Measurements from ENCODE around the gene GUCY1B1. TPM values are rescaled to one million over a fixed set of nuclear protein-coding genes. Genes with fewer than 3 reads are reported as not detected.
A peak's percentile ranks its signal among the peaks of the same experiment; 100 is the strongest.

The GUCY1B1 gene
- total RNA-seq, 8 experiments from 2014 or later, result 0.17 to 25.0 (median 13.0) TPM

- in situ Hi-C loops (cut with MboI; ENCODE audit: low pct_unique_long_range_greater_than_20kb in 2 of 9, low sequenced_read_pairs in 9 of 9, unreplicated experiment in 9 of 9), result loop anchor here in 2 of 9 experiments (10.0 kb wide), 2 partner anchors 116 to 126 kb away; no protein-coding TSS in a partner anchor
These were observed 59.8 kb downstream of the GUCY1B1 start for GRCh38 chr4:155818639-155819038.

GRCh38 chr4:155819066-155819465, 60.2 kb downstream of the GUCY1B1 start:
- in situ Hi-C loops (cut with MboI; ENCODE audit: low pct_unique_long_range_greater_than_20kb in 2 of 9, low sequenced_read_pairs in 9 of 9, unreplicated experiment in 9 of 9), result loop anchor here in 2 of 9 experiments (10.0 kb wide), 2 partner anchors 116 to 126 kb away; no protein-coding TSS in a partner anchor
- Histone ChIP-seq H3K4me3 (no peak overlapping the region), H3K4me1 (replicated peaks in 1 of 2) (no peaks in the 10 kb centered on the region), H3K27ac (no peak overlapping the region)
- WGBS, 10 experiments, result 0 to 100% (median 88%) methylated on average over 1 of the region's 1 CpG; no CpG with 5 or more reads in 4 of the 10 experiments
- no peak for ATAC-seq (replicated peaks in 6 of 8)

More at GRCh38 chr4:155818639-155819038, 59.8 kb downstream of the GUCY1B1 start:
- no peak for ATAC-seq (replicated peaks in 6 of 8)
- Histone ChIP-seq H3K4me1 (replicated peaks in 1 of 2) (no peaks in the 10 kb centered on the region), H3K4me3 (no peak overlapping the region), H3K27ac (no peak overlapping the region)
- whole genome bisulfite sequencing, 10 experiments, result 50 to 100% (median 94%) methylated on average over 1 to 2 of the region's 2 CpGs; no CpG with 5 or more reads in 1 of the 10 experiments

- ATAC-seq (replicated peaks in 6 of 8), result peak in 1 of 8 experiments; percentile 11
- no peak overlapping the region for H3K4me3 ChIP-seq
- in situ Hi-C loops (cut with MboI; ENCODE audit: low pct_unique_long_range_greater_than_20kb in 2 of 9, low sequenced_read_pairs in 9 of 9, unreplicated experiment in 9 of 9), result no loop called here
- 20 to 100% (median 90%) methylated on average over 2 to 4 of the region's 4 CpGs for WGBS, 10 experiments
- no peak overlapping the region for H3K27ac ChIP-seq
- no peaks in the 10 kb centered on the region for H3K4me1 ChIP-seq (replicated peaks in 1 of 2)
These were observed 62.2 kb downstream of the GUCY1B1 start for GRCh38 chr4:155820887-155821518.

GRCh38 chr4:155822572-155822971, 63.8 kb downstream of the GUCY1B1 start:
- WGBS, 10 experiments, result 21 to 93% (median 89%) methylated on average over 1 to 3 of the region's 3 CpGs
- no peak overlapping the region for H3K27ac ChIP-seq
- in situ Hi-C loops (cut with MboI; ENCODE audit: low pct_unique_long_range_greater_than_20kb in 2 of 9, low sequenced_read_pairs in 9 of 9, unreplicated experiment in 9 of 9), result no loop called here
- ATAC-seq (replicated peaks in 6 of 8), result no peak
- no peak overlapping the region for H3K4me3 ChIP-seq
- no peaks in the 10 kb centered on the region for H3K4me1 ChIP-seq (replicated peaks in 1 of 2)

GRCh38 chr4:155828628-155829027, 69.8 kb downstream of the GUCY1B1 start:
- 40 to 100% (median 80%) methylated on average over 1 to 3 of the region's 3 CpGs; no CpG with 5 or more reads in 4 of the 10 experiments for WGBS, 10 experiments
- in situ Hi-C loops (cut with MboI; ENCODE audit: low pct_unique_long_range_greater_than_20kb in 2 of 9, low sequenced_read_pairs in 9 of 9, unreplicated experiment in 9 of 9), result no loop called here
- ATAC-seq (replicated peaks in 6 of 8), result no peak

GRCh38 chr4:155832664-155833063, 73.8 kb downstream of the GUCY1B1 start:
- in situ Hi-C loops (cut with MboI; ENCODE audit: low pct_unique_long_range_greater_than_20kb in 2 of 9, low sequenced_read_pairs in 9 of 9, unreplicated experiment in 9 of 9), result no loop called here
- ATAC-seq (replicated peaks in 6 of 8), result no peak
- Histone ChIP-seq H3K4me3 (no peak overlapping the region), H3K4me1 (replicated peaks in 1 of 2) (no peaks in the 10 kb centered on the region), H3K27ac (no peak overlapping the region)

More at GRCh38 chr4:155828628-155829027, 69.8 kb downstream of the GUCY1B1 start:
- no peak overlapping the region for H3K4me3 ChIP-seq
- no peak overlapping the region for H3K27ac ChIP-seq
- no peaks in the 10 kb centered on the region for H3K4me1 ChIP-seq (replicated peaks in 1 of 2)

GRCh38 chr4:155837203-155837796, 78.5 kb downstream of the GUCY1B1 start:
- Histone ChIP-seq H3K27ac (no peak overlapping the region), H3K4me1 (replicated peaks in 1 of 2) (no peaks in the 10 kb centered on the region), H3K4me3 (no peak overlapping the region)
- no peak for ATAC-seq (replicated peaks in 6 of 8)
- in situ Hi-C loops (cut with MboI; ENCODE audit: low pct_unique_long_range_greater_than_20kb in 2 of 9, low sequenced_read_pairs in 9 of 9, unreplicated experiment in 9 of 9), result no loop called here
- WGBS, 10 experiments, result 14 to 89% (median 60%) methylated on average over 1 of the region's 1 CpG; no CpG with 5 or more reads in 3 of the 10 experiments

GRCh38 chr4:155842080-155842479, 83.3 kb downstream of the GUCY1B1 start:
- in situ Hi-C loops (cut with MboI; ENCODE audit: low pct_unique_long_range_greater_than_20kb in 2 of 9, low sequenced_read_pairs in 9 of 9, unreplicated experiment in 9 of 9), result no loop called here

GRCh38 chr4:155846929-155847328, 88.1 kb downstream of the GUCY1B1 start:
- Histone ChIP-seq H3K4me3 (no peak overlapping the region), H3K4me1 (replicated peaks in 1 of 2) (no peaks in the 10 kb centered on the region), H3K27ac (no peak overlapping the region)
- no peak for ATAC-seq (replicated peaks in 6 of 8)
- in situ Hi-C loops (cut with MboI; ENCODE audit: low pct_unique_long_range_greater_than_20kb in 2 of 9, low sequenced_read_pairs in 9 of 9, unreplicated experiment in 9 of 9), result no loop called here

More at GRCh38 chr4:155842080-155842479, 83.3 kb downstream of the GUCY1B1 start:
- Histone ChIP-seq H3K4me1 (replicated peaks in 1 of 2) (no peaks in the 10 kb centered on the region), H3K27ac (no peak overlapping the region), H3K4me3 (no peak overlapping the region)
- ATAC-seq (replicated peaks in 6 of 8), result no peak

- Histone ChIP-seq H3K27ac (no peak overlapping the region), H3K4me1 (replicated peaks in 1 of 2) (no peaks in the 10 kb centered on the region), H3K4me3 (no peak overlapping the region)
- in situ Hi-C loops (cut with MboI; ENCODE audit: low pct_unique_long_range_greater_than_20kb in 2 of 9, low sequenced_read_pairs in 9 of 9, unreplicated experiment in 9 of 9), result no loop called here
- ATAC-seq (replicated peaks in 6 of 8), result no peak
- 27 to 100% (median 81%) methylated on average over 1 to 4 of the region's 4 CpGs; no CpG with 5 or more reads in 1 of the 10 experiments for WGBS, 10 experiments
These were observed 90.2 kb downstream of the GUCY1B1 start for GRCh38 chr4:155849042-155849441.

- in situ Hi-C loops (cut with MboI; ENCODE audit: low pct_unique_long_range_greater_than_20kb in 2 of 9, low sequenced_read_pairs in 9 of 9, unreplicated experiment in 9 of 9), result no loop called here
- no peak for ATAC-seq (replicated peaks in 6 of 8)
- 81 to 100% (median 97%) methylated on average over 3 of the region's 3 CpGs; no CpG with 5 or more reads in 3 of the 10 experiments for WGBS, 10 experiments
- Histone ChIP-seq H3K4me1 (replicated peaks in 1 of 2) (no peaks in the 10 kb centered on the region), H3K27ac (no peak overlapping the region), H3K4me3 (no peak overlapping the region)
These were observed 94.4 kb downstream of the GUCY1B1 start for GRCh38 chr4:155853189-155853588.

GRCh38 chr4:155854582-155855226, 95.9 kb downstream of the GUCY1B1 start:
- peak in 5 of 8 experiments; percentile 32 to 85 (median 70) for ATAC-seq (replicated peaks in 6 of 8)
- no peak overlapping the region for H3K27ac ChIP-seq
- in situ Hi-C loops (cut with MboI; ENCODE audit: low pct_unique_long_range_greater_than_20kb in 2 of 9, low sequenced_read_pairs in 9 of 9, unreplicated experiment in 9 of 9), result no loop called here
- 17 to 100% (median 76%) methylated on average over 1 to 4 of the region's 6 CpGs for WGBS, 10 experiments
- no peaks in the 10 kb centered on the region for H3K4me1 ChIP-seq (replicated peaks in 1 of 2)
- no peak overlapping the region for H3K4me3 ChIP-seq

- no peaks in the 10 kb centered on the region for H3K4me1 ChIP-seq (replicated peaks in 1 of 2)
- H3K4me3 ChIP-seq, result no peak overlapping the region
- ATAC-seq (replicated peaks in 6 of 8), result no peak
- 38 to 100% (median 63%) methylated on average over 1 to 2 of the region's 2 CpGs; no CpG with 5 or more reads in 3 of the 10 experiments for WGBS, 10 experiments
- in situ Hi-C loops (cut with MboI; ENCODE audit: low pct_unique_long_range_greater_than_20kb in 2 of 9, low sequenced_read_pairs in 9 of 9, unreplicated experiment in 9 of 9), result no loop called here
- H3K27ac ChIP-seq, result no peak overlapping the region
These were observed 97.1 kb downstream of the GUCY1B1 start for GRCh38 chr4:155855897-155856296.

Measured in motor neuron (in vitro differentiated cells).